ENCODE results near the gene ROR1.

Gene ROR1

DNA sequence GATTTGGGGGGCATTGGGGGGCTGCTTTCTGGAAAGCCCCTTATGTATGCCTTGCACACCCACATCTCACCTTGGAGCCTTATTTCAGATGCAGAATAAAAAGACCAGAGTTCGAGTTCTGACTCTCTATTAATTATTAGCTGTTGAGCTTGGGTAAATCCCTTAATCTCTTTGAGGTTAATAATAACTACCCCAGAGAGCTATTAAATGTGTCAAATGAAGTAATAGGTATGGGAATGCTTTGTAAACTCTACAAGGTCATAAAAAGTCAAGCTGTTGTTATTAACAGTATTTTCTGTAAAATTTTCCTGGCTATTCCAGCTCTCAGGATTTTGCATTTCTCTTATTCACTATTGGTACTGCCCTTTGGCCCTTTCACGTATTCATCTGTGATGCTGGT is 122.9 kb downstream of the ROR1 start:
- no peak for DNase-seq (ENCODE audit: extremely low read depth, low read depth)
- no peak overlapping the region for H3K4me3 ChIP-seq (replicated peaks; ENCODE audit: low read depth, low read length)
- TF ChIP-seq, protein P1, sequence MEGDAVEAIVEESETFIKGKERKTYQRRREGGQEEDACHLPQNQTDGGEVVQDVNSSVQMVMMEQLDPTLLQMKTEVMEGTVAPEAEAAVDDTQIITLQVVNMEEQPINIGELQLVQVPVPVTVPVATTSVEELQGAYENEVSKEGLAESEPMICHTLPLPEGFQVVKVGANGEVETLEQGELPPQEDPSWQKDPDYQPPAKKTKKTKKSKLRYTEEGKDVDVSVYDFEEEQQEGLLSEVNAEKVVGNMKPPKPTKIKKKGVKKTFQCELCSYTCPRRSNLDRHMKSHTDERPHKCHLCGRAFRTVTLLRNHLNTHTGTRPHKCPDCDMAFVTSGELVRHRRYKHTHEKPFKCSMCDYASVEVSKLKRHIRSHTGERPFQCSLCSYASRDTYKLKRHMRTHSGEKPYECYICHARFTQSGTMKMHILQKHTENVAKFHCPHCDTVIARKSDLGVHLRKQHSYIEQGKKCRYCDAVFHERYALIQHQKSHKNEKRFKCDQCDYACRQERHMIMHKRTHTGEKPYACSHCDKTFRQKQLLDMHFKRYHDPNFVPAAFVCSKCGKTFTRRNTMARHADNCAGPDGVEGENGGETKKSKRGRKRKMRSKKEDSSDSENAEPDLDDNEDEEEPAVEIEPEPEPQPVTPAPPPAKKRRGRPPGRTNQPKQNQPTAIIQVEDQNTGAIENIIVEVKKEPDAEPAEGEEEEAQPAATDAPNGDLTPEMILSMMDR (IDR thresholded peaks at IDR 0.05; ENCODE audit: low read depth, low read length, missing control alignments) = no peak

GRCh38 chr1:63898428-63899196 is 124.8 kb downstream of the ROR1 start:
- no peak overlapping the region for H3K4me3 ChIP-seq (replicated peaks; ENCODE audit: low read depth, low read length)
- DNase-seq (ENCODE audit: extremely low read depth, low read depth) = no peak
- TF ChIP-seq, protein P1 (IDR thresholded peaks at IDR 0.05; ENCODE audit: low read depth, low read length, missing control alignments) = no peak

DNA sequence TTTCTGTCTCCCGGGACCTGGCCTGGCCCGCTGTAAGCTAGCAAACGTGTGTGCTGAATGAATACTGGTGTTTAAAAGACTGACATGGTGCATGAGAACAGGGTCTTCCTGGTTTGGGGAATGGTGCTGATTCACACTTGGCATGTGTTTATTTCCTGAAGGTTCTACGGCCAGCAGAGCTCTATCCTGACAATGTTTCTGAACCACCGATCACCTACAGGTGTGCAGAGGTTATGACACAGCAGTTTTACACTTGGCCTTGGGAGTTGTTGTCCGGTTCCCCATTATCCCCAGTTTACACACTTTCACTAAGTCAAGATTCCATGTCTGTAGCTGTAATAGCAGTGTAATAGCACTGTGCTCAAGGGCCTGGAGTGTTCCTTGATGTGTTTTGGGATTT is 127.3 kb downstream of the ROR1 start:
- no peak for DNase-seq (ENCODE audit: extremely low read depth, low read depth)
- no peak overlapping the region for H3K4me3 ChIP-seq (replicated peaks; ENCODE audit: low read depth, low read length)
- TF ChIP-seq, protein P1 (IDR thresholded peaks at IDR 0.05; ENCODE audit: low read depth, low read length, missing control alignments) = no peak

DNA sequence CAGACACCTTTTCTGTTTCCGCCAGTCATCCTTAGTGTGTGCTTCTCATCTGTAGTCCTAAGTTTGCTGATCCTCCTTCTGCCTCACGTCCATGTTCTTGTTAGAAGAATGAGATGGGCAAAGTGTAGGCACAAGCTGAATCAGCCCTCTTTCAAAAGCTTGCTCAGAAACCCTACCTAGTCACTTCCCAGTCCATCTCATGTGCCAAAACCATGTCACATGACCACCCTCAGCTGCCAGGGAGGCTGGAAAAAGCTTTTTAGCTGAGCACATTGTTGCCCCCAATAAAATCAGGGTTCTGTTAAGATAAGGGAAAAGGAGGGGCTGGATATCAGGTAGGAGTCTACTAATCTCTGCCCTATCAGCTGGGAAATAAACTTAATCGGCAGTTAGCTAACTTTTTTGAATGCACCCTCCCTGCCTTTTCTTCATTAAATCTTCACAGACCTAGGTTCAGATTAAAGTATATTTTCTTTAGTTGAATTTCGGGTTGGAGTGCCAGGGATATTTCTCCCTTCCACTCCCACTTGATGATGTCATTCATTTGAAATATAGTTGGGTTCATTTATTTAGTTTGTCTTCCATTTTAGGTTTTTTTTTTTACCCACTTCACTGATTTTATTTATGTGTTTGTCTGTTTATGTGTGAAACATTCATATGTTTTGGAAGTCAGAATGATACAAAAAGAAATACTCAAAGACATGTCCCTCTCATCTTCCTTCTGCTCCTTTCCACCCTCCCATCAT is 129.2 kb downstream of the ROR1 start:
- no peak overlapping the region for H3K4me3 ChIP-seq (replicated peaks; ENCODE audit: low read depth, low read length)
- DNase-seq (ENCODE audit: extremely low read depth, low read depth) = no peak
- TF ChIP-seq, protein P1 (IDR thresholded peaks at IDR 0.05; ENCODE audit: low read depth, low read length, missing control alignments) = no peak

DNA sequence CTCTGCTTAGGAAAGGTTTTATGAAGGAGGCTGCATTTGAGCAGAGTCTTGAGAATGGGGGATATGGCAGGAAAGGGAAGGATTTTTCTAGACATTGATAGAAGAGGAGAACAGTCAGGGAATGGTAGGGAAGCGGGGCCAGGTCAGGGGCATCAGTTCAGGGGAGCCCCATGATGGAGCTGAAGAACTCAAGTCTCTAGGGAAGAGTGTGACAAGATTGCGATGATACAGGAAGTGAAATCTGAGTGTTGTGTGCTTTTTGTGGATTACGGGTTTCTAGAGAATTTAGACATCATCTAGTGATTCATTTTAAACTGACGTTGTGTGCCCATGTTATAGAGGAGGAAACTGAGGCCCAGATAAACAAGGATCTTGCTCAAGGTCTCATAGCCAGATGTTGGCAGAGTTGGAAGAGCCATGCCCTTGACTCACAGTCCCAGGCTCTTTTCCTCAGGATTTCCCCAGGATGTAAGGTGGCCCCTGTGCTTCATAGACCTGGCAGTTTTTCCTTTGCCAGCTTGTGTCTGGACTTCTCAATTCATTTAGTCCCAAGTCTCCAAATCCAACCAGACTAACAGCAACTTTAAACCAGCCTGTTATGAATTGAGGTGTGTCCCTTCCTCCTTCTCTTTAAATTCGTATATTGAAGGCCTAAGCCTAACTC is 130.3 kb downstream of the ROR1 start:
- H3K4me3 ChIP-seq (replicated peaks; ENCODE audit: low read depth, low read length) = no peak overlapping the region
- TF ChIP-seq, protein P1 (IDR thresholded peaks at IDR 0.05; ENCODE audit: low read depth, low read length, missing control alignments) = no peak
- DNase-seq (ENCODE audit: extremely low read depth, low read depth) = no peak

DNA sequence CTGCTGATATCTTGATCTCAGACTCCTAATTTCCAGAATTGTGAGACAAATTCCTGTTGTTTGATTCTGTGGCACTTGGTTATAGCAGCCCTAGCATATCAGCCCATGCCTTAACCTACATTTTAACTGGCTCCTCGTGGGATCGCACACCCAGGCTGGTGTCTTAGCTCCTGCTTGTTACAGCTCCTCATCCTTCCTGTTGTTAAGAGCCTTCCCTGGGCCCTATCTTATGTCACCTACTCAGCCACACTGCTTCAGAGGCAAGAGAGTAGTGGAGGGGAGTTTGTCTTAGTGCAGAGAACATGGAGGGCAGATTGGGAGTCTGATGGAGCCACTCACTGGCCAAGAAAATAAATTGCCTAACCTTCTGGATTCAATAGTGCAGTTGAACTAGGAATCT is 131.0 kb downstream of the ROR1 start:
- no peak overlapping the region for H3K4me3 ChIP-seq (replicated peaks; ENCODE audit: low read depth, low read length)
- DNase-seq (ENCODE audit: extremely low read depth, low read depth) = no peak
- TF ChIP-seq, protein P1 (IDR thresholded peaks at IDR 0.05; ENCODE audit: low read depth, low read length, missing control alignments) = no peak
